GM18511 (cell line): ENCODE measurements around the gene DEF6.

Experiments used
- ATAC-seq: cut with Tn5 transposase; IDR thresholded peaks from one replicate; pipeline ENCODE4 v1.9.1; 2021; ENCODE audit warnings: mild to moderate bottlenecking, moderate library complexity; ENCODE audit not compliant: unreplicated experiment

The DEF6 gene

GRCh38 chr6:35342258-35343091, 44.9 kb downstream of the DEF6 start, which contains the start of gene PPARD:
Gene PPARD (plus strand): TSS chr6:35342558. CDS start chr6:35411088, 68,530 bp downstream.
- peak; percentile 98 for ATAC-seq

GRCh38 chr6:35343092-35343834, 45.6 kb downstream of the DEF6 start:
- no peak for ATAC-seq

GRCh38 chr6:35343835-35344550, 46.4 kb downstream of the DEF6 start:
- no peak for ATAC-seq

- ATAC-seq = no peak
Observed at GRCh38 chr6:35351422-35351821, 53.8 kb downstream of the DEF6 start.

- no peak for ATAC-seq
Observed at GRCh38 chr6:35352735-35353134, 55.1 kb downstream of the DEF6 start.

- no peak for ATAC-seq
Observed at GRCh38 chr6:35354361-35355135, 56.9 kb downstream of the DEF6 start.

GRCh38 chr6:35356391-35356790, 58.8 kb downstream of the DEF6 start:
- no peak for ATAC-seq

- ATAC-seq = no peak
Observed at GRCh38 chr6:35357677-35358076, 60.1 kb downstream of the DEF6 start.

- no peak for ATAC-seq
Observed at GRCh38 chr6:35358086-35358485, 60.5 kb downstream of the DEF6 start.

GRCh38 chr6:35359346-35359743, 61.7 kb downstream of the DEF6 start:
- ATAC-seq = no peak

GRCh38 chr6:35359744-35360348, 62.2 kb downstream of the DEF6 start:
- ATAC-seq = no peak

GRCh38 chr6:35360349-35361138, 62.9 kb downstream of the DEF6 start:
- no peak for ATAC-seq

GRCh38 chr6:35362200-35362599, 64.6 kb downstream of the DEF6 start:
- ATAC-seq = no peak

- ATAC-seq = no peak
Observed at GRCh38 chr6:35363293-35363750, 65.7 kb downstream of the DEF6 start.

- ATAC-seq = no peak
Observed at GRCh38 chr6:35365594-35366203, 68.1 kb downstream of the DEF6 start.

- ATAC-seq = no peak
Observed at GRCh38 chr6:35366204-35366596, 68.6 kb downstream of the DEF6 start.

- no peak for ATAC-seq
Observed at GRCh38 chr6:35367646-35368037, 70.0 kb downstream of the DEF6 start.

- no peak for ATAC-seq
Observed at GRCh38 chr6:35368038-35368887, 70.6 kb downstream of the DEF6 start.
